GM19238 (cell line): ENCODE results near the gene SEC11A.

ENCODE experiments used
- DNase-seq: peaks from one replicate; pipeline ENCODE4 v3.0.0; 2011; ENCODE audit warnings: low spot score; ENCODE audit not compliant: insufficient read length

The SEC11A gene

DNA sequence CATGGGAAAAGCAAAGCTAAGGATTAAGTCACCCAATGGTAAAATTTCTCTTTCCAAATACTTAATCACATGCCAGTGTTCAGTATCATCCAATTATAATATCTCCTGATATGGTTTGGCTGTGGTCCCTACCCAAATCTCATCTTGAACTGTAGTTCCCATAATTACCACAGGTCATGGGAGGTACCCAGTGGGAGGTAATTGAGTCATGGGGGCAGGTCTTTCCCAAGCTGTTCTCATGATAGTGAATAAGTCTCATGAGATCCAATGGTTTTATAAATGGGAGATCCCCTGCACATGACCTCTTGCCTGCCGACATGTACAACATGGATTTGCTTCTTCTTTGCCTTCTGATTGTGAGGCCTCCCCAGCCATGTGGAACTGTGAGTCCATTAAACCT is 31.8 kb downstream of the SEC11A start:
- DNase-seq: no peak

DNA sequence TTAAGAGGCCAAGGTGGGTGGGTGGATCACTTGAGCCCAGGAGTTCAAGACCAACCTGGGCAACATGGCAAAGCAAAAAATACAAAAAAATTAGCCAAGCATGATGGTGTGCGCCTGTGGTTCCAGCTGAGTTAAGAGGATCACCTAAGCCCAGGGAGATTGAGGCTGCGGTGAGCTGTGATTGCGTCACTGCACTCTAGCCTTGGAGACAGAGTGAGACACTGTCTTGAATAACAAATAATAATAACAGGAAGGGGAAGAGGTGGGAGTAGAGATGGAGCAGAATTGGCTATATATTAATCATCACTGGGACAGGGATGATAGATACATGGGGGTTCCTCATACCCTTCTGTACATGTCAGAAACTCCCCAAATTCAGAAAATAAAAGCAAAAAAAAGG is 34.1 kb downstream of the SEC11A start:
- DNase-seq: no peak

DNA sequence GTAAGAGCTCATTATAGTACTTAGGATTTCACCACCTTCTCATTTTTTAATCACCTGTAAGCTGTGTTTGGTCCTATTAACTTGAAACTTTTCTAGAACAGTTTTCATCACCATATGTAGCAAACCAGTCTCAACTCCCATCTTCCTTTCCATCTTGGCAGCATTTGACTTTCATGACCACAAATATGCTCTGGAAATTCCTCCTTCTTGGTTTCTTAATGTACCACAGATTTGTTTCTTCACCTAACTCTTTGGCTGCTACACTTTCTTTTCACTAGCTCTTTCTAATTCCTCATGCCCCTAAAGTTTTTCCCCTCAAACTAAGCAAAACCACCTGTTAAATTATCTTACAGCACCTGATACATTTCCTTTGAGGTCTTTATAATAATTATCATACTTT is 44.7 kb downstream of the SEC11A start:
- no peak for DNase-seq

DNA sequence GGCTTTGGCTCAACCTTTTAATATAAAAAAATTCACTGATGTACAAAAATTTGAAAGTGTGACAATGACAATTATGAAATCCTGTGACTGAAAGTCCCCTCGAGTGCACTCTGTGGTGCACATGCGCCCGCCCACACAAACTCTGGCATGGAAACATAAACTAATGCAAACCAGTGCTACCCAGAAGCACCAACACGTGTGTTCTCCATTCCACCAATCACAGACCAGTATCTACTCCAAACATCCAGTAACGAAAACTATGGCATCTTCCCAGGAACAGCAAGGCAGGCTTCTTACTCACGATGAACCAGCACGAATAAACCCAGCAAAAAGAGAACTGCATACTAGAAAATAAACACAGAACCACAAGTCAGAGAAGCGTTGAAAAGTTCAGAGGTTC is 46.2 kb downstream of the SEC11A start:
- no peak for DNase-seq

DNA sequence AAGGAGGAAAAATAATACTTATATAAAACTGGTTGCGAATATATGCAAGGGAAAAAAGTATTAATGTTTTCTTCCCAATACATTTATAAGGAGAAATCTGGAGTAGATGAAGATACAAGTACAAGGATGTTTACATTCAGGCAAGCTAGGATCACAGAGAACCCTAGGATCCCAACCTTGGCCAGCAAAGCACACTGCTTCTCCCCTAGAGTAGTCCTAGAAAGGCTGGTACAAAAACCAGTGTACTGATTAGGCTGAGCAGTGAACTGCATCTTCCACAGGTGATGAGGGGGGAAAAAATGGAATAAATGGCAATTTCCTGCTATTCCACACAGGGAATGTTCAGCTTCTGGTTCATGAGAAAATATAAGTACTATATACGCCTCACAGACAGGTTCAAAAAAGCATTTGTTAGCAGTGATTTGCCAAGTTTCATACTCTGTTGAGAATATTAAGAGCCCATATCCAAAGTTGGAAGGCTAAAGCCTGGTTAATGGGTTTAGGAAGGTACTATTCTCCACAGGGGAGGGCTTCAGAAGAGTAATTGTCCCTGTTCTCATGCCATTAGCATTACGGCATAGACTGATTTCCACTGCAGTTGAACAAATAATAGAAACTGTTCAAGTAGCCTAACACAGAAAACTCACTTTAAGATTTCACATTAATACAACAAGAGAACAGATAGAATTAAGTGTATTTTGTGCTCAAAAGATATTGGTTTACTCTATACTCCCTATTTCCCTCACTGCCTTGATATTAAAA is 47.5 kb downstream of the SEC11A start:
- no peak for DNase-seq

DNA sequence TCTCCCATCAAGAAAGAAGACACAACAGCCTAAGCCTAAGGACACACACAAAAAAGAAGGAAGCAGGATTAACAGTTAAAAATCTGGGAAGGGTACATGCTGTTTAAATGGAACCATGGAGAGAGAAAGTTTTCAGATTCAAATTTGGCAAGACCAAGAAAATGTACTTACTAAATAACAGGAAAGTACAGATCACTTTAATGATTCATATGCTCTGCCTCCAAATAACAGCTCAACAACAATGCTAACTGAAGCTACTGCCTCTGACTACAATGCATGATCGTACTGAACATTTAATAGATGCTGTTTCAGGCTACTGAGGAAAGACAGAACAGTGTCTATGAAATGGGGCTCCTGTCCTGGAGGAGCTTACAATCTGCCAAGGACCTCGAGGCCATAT is 49.6 kb downstream of the SEC11A start:
- DNase-seq: no peak

DNA sequence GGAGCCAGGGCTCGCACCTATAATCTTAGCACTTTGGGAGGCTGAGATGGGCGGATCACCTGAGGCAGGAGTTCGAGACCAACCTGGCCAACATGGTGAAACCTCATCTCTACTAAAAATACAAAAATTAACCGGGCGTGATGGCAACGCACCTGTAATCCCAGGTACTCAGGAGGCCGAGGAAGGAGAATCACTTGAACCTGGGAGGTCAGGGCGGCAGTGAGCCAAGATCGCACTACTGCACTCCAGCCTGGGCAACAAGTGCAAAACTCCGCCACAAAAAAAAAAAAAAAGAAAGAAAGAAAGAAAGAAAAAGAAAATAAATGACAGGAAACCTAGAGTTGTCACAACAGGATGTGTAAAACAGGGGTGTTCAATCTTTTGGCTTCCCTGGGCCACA is 54.9 kb downstream of the SEC11A start:
- no peak for DNase-seq

DNA sequence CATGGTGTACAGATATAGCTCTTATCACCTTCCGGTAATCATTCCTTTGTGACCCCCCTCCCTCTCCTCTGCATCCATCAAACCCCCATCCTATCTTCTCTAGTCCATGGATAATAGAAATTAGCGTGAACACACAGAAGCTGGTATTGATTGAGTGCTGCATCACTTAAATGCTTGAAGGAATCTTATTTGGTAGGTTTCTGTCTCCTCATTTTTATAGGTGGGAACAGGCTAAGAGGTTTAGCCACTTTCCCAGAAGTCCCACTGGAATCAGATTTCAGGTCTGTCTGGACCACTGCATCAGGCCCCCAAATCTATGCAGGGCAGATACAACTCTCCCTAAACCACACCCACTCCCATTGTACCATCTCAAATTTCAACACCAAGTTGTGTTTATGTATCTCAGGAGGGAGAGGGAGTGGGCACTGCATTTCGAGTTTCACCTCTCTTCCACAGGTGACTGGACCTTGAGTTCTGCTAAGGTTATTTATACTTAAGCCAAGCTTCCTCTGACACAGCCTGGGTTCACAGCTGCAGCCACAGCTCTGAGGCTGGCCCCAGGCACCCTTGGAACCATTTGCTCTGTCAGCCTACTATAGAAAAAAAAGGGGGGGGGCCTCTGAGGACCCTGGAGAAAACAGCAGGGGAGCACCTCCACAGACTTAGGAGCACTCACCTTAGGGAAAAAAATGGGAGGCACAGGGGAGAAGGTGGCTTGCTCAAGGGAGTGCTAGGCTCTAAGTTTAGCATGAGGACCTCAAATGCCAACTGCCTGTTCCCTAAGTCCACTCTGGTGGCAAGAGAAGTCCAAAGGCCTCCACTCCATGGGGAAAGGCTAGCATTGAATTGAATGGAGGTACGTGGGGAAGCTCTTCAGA is 55.8 kb downstream of the SEC11A start:
- no peak for DNase-seq

DNA sequence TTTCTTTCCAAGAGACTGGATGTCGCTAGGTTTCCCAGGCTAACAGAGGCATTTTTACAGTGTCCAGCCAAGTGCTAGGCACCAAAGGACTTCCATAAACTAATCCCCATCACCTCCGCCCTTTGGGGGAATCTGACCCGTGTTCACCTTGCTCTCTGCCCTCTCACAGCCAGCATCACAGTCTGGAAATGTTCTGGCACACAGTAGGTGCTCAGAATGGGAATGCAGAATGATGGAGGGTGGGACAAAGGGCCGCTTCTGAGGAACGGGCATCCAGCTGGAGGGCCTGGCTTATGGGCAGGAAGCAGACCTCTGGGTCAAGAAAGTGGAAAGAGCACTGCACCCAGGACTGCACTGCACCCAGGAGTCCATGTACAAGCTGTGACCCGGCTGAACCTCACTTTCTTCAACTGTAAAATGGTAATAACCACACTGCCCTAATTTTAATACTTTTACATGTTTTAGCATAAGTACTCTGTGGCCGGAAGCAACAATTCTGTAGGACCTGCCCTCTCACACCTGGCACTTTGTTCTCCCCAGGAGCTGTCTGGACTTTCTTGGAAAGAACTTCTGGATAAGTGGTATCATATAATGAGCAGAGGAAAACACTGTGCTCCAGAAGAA is 57.0 kb downstream of the SEC11A start:
- no peak for DNase-seq

DNA sequence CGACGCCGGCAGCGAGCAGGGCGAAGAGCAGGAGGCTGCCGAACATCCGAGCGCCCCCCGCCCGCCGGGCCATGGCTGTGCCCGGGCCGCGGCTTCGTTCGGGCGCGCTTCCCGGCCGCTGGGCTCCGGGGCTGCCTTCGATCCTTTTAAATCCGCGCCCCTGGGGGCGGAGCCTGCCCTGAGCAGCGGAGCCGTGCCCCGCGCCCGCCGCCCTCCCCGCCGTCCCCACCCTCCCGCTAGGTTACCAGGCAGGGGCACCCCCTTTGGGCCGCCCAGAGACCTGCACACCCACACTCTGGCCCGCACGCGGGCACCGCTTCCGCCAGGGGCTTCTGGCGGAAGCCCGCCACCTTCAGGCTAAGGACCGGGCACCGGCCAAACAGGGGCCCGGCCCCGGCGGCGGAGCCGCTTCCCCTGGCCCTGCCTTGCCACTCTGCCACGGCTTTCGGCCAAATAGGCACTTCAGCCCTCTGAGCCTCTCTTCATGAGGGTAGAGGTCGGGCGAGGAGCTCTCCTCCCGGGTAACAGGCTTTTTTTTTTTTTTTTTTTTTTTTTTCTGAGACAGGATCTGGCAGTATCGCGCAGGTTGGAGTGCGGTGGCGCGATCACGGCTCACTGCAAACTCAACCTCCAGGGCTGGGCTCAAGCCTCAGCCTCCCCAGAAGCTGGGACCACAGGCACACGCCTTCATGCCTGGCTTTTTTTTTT is 57.7 kb downstream of the SEC11A start, which contains the start of gene NMB:
Gene NMB, minus strand, starts transcription at position 120 of the 708 bp plus-strand sequence. Its CDS starts 47 bp downstream, at position 73.
- DNase-seq: peak; percentile 77

DNA sequence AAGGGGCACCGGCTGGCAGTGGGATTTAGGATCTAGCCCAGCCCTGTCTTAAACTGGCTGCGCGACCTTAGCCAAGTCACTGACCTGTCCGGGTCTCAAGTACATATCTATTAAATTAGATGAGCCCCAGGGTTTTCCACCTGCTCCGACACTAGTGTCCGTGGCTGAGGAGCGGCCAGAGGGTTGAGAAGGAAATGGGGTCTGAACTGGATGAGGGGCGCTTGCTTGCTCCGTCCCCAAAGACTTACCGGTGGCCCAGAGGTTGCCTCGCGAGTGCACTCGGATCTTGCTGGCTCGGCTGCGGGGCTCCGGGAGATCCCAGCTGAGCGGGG is 58.2 kb downstream of the SEC11A start:
- DNase-seq: no peak

DNA sequence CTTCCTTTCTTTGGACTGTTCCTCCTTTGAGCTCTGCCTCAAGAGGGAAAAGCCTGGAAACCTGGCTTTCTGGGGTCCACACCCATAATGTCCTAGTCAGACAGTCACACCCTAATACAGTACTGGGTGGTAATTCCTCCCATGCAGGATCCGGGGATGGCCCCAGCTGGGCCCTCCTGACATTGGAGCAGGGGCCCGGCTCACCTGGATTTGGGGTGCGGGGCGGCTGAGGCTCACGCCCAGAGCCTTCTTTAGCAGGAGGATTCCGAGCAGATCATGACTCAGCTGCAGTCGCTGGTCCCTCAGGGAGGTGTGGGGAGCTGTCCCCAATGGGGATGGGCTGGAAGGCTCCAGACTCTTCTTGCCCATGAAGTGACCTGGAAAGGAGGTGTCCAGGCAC is 59.0 kb downstream of the SEC11A start:
- no peak for DNase-seq

DNA sequence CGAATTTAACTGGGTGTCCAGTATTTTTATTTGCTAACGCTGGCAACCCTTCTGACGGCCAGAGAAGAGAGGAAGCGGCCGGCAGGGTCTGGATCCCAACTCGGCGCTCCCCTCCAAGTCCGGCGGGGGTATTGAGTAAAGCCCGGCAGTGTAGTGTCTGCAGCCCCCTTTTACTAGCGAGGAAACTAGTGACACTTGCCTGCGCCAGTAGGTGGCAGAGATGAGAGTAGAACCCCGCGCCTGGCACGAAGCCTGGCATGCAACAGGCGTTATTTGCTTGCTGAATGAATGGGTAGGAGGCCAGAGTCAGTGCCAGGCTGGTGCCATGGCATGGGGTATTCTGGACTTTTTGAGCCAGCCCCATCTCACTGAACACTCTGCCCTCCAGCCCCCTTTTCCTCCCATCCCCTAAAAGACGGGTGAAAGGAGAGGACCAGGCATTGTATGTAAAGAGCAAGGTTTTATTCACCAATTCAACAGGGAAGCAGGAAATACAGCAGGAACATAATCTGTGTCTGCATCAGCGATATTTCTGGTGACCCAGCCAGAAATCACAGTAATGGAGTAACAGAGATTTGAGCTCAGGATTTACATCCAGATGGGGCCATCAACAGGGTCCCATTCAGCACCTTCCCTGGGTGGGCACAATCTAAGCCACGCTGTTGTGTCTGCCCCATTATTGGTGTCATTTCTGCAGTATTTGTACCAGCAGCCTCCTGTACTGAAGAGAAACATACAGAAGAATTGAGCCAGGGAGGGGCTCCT is 61.1 kb downstream of the SEC11A start:
- peak; percentile 53 for DNase-seq

DNA sequence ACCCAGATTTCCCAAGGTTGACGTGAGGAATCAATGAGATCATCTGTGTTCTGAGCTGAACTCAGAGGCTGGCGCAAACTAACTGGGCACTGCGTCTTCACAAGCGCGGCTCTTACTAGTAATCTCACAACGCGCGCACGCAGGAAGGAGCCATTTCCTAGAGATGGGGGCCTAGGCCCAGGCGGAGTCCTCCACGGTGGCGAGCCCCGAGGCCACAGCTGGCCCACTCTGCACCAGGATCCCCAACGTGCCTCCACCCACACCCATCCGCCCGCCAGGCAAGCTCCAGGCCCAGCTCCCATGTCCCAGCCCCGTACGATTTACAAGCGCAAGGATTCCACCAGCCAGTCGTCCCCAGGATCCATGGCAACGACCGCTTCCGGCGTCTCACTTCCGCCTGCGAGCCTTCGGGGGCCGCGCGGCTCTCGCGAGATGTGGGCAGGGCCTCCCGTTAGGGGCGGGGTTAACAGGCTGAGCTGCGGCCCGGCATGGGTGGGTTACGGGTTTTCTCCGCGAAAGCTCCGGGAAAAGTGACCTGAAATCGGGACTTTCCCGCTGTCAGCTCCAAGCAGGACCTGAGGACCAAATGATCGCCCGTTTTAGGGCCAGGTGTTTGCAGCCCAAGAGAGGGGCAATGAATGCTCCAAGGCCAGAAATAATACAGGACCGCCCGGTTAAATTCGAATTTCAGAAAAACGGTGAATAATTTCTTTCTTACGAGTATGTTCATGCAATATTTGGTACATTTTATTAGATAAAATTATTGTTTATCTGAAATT is 61.8 kb downstream of the SEC11A start, which contains the start of gene WDR73:
Gene WDR73, minus strand, starts transcription at position 374 of the 779 bp plus-strand sequence. Its CDS starts 9 bp downstream, at position 365.
- peak; percentile 87 for DNase-seq

DNA sequence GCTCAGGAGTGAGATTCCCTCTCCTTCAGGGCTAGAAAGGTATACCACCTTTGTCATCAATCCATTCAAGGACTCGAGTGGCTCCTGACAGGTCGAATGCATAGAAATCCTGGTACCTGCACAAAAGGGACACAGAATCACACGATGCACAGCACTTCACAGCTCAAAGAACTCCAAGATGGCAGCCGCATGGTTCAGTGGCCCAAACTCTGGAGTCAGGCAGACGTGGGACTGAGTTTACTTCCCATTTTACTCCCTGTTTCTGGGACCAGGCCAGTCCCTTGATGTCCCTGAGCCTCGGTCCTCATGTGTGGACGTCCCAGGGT is 62.4 kb downstream of the SEC11A start:
- no peak for DNase-seq

DNA sequence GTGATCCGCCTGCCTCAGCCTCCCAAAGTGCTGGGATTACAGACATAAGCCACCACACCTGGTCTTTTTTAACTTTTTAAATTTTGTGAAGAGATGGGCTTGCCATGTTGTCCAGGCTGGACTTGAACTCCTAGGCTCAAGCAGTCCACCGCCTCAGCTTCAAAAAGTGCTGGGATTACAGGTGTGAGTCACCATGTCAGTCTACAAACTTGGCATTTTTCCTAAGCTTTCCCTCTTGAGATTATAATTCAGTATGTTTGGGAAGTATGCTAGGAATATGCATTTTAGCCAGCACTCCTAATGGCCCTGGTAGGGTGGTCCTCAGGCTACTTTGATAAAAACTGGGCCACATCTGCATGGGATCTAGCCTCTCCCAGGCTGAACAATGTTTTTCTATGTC is 66.2 kb downstream of the SEC11A start:
- no peak for DNase-seq

DNA sequence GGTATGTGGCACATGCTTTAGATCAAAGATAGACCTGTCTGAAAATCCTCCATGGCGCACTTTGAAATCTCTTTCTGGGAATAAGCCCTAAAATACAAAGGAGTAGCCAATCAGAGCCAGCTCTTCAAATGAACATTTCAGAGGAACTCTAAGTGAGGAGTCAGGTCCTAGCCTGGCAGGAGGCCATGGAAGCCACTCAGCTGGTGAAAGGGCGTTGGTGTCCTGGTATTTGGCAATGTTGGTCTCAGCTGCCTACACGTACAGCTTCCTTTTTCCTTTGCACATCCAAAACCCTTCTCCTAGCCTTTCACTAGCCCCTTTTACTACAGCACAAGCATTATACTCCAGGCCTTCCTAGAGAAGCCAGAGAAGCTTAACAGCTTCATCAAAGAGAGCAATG is 67.4 kb downstream of the SEC11A start:
- DNase-seq: no peak

DNA sequence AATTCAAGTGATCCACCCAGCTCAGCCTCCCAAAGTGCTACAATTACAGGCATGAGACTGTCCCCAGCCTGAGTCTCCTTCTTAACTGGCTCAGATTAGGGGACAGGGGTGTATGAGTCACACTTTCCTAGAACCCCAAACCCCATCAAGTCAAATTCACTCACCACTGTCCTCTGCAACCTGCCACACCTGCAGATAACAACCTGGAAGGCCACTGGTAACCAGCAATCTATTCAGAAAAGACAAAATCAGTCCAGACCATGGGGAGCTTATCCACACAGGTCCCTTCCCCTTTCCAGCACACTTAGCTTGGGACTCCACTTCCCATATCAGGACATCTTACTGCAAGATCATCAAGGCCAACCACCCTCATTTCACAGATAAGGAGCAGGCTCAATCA is 68.2 kb downstream of the SEC11A start:
- DNase-seq: no peak

DNA sequence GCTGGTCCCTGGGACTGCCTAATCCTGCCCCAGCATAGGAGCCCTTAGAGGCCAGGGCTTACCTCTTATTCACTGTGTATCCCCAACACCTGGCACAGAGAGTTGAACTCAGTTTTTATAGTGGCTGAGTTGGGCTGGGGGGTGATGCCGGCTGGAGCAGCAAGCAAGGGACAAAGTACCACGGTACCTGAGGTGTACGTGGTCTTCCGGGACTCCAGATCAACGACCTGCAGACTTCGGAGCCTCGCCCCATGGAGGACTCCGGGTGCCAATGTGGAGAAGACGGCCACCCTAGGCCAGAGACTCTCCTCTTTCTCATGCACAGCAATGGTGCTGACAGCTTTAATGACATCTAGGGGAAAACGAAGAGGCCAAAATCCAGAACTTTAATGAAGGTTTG is 69.9 kb downstream of the SEC11A start:
- no peak for DNase-seq

DNA sequence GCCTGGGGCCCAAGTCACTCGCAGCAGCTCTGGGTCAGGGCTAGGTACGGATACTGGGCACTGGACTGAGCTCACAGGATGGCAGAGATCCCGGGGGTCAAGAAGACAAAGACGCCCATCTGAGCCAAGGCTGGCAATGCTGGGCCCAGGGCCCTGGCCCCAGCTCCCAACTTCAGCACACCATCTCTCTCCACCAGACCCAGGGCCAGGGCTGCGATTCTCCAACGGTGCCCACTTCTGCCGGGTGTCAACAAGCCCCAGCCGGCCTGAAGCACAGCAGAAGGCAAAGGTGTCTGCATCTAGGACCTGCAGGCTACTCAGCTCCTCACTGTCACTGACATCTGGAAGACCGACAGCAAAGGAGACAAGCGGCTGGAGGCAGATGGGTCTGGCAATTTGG is 70.4 kb downstream of the SEC11A start:
- no peak for DNase-seq
